D341Med (cell line): ENCODE data around the gene TINCR.

ENCODE experiments used
- DNase-seq: peaks from one replicate; pipeline ENCODE4 v3.0.0; 2012; ENCODE audit warnings: low spot score

TINCR gene

GRCh38 chr19:5588906-5589676 lies 21.3 kb upstream of the TINCR start:
- no peak for DNase-seq

GRCh38 chr19:5588441-5588840 lies 20.7 kb upstream of the TINCR start:
- DNase-seq = no peak

- no peak for DNase-seq
Observed at GRCh38 chr19:5587661-5588060, 19.9 kb upstream of the TINCR start.

- DNase-seq = no peak
Observed at GRCh38 chr19:5587071-5587455, 19.3 kb upstream of the TINCR start.

GRCh38 chr19:5586300-5587070 lies 18.7 kb upstream of the TINCR start:
- no peak for DNase-seq

- no peak for DNase-seq
Observed at GRCh38 chr19:5585461-5586299, 17.9 kb upstream of the TINCR start.

- no peak for DNase-seq
Observed at GRCh38 chr19:5580161-5580571, 12.4 kb upstream of the TINCR start.

- DNase-seq = no peak
Observed at GRCh38 chr19:5579697-5580096, 11.9 kb upstream of the TINCR start.

- no peak for DNase-seq
Observed at GRCh38 chr19:5579286-5579685, 11.5 kb upstream of the TINCR start.

GRCh38 chr19:5578097-5578846 lies 10.5 kb upstream of the TINCR start:
- DNase-seq = peak; percentile 93

GRCh38 chr19:5575590-5575989 lies 7.8 kb upstream of the TINCR start:
- DNase-seq = no peak

- DNase-seq = peak; percentile 82
Observed at GRCh38 chr19:5572556-5573286, 5.0 kb upstream of the TINCR start.

GRCh38 chr19:5571777-5572176 lies 4.0 kb upstream of the TINCR start:
- no peak for DNase-seq

- no peak for DNase-seq
Observed at GRCh38 chr19:5567970-5568407, 236 bp upstream of the TINCR start.

GRCh38 chr19:5564930-5565329 lies 2.8 kb downstream of the TINCR start:
- DNase-seq = no peak

GRCh38 chr19:5563935-5564612 lies 3.7 kb downstream of the TINCR start:
- DNase-seq = no peak

- peak; percentile 57 for DNase-seq
Observed at GRCh38 chr19:5563008-5563431, 4.7 kb downstream of the TINCR start.

GRCh38 chr19:5562280-5562679 lies 5.5 kb downstream of the TINCR start:
- DNase-seq = no peak

- no peak for DNase-seq
Observed at GRCh38 chr19:5561559-5561958, 6.2 kb downstream of the TINCR start.

GRCh38 chr19:5560156-5560555 lies 7.6 kb downstream of the TINCR start:
- no peak for DNase-seq

GRCh38 chr19:5559804-5560133 lies 8.0 kb downstream of the TINCR start:
- no peak for DNase-seq
